Activated T-helper 2 cell treated with anti-CD3 and anti-CD28 coated beads, Interferon-gamma antibody, Interleukin-2, Interleukin-4, amounts not matched to agents 10 μg/mL and 5 μg/mL and 100 μg/mL, durations not matched to agents 14 hours and 24 hours and 36 hours (primary cell): Measurements from ENCODE around the gene KRT84. TPM values are rescaled to one million over a fixed set of nuclear protein-coding genes. Genes with fewer than 3 reads are reported as not detected.

Experiments used
- DNase-seq: peaks from one replicate; pipeline ENCODE4 v3.0.0; 2021; ENCODE audit warnings: low spot score
- H3K27ac Mint-ChIP-seq: one replicate; pipeline ENCODE4 v1.8.0; 2021; ENCODE audit warnings: mixed read lengths
- H3K27me3 Mint-ChIP-seq: one replicate; pipeline ENCODE4 v1.8.0; 2021; ENCODE audit warnings: low read depth, mixed read lengths
- H3K36me3 Mint-ChIP-seq: one replicate; pipeline ENCODE4 v1.8.0; 2021; ENCODE audit warnings: low read depth, mixed read lengths
- H3K4me1 Mint-ChIP-seq: one replicate; pipeline ENCODE4 v1.8.0; 2021; ENCODE audit warnings: low read depth, mixed read lengths
- H3K4me3 Mint-ChIP-seq: one replicate; pipeline ENCODE4 v1.8.0; 2021; ENCODE audit warnings: low read depth, mild to moderate bottlenecking, moderate library complexity, mixed read lengths
- H3K9me3 Mint-ChIP-seq: one replicate; pipeline ENCODE4 v1.8.0; 2021; ENCODE audit warnings: mixed read lengths
- intact Hi-C: fragments of 100-400 bp; cut with micrococcal nuclease; formaldehyde crosslinking; loops from one replicate; pipeline ENCODE4 v1.15.1; 2023
- total RNA-seq: library from RNA; stranded (reverse); gene quantifications from 2 replicates; pipeline ENCODE4 v1.2.3, GENCODE V29; 2022

KRT84 gene
- total RNA-seq, 1 donor from 2014 or later, result not detected

DNA sequence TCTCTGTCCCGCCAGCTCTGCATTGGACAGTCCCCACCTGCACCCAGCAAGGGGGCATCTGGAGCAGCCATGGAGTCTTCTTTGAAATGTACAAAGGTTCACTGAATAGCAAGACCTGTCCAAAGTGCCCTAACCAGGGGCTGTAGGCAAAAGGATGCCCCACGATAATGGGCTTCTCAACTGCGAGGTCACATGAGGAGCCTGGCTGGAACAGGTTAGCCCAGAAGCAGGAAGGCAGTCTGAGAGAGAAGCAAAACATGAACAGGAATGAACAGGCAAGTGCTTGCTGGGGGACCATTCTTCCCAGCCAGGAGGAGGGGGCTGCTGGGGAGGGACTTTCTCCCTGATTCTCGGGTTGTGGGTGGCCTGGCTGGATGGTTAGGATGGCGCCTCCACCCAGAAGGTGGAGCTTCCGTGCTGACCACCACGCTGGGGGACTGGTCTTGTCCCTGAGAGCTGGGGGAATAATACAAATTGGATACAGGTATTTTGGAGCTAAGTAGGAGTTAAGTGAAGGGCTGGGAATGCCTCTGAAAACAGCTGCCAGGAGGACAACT lies 25.3 kb downstream of the KRT84 start:
- DNase-seq, result no peak
- Mint-ChIP-seq H3K4me3 (no peak overlapping the region), H3K9me3 (no peaks in the 10 kb centered on the region), H3K36me3 (no peaks in the 10 kb centered on the region), H3K27me3 (no peaks in the 10 kb centered on the region), H3K27ac (no peak overlapping the region), H3K4me1 (peaks cover 2% of the 10 kb centered on the region)
- intact Hi-C loops, result no loop called here

DNA sequence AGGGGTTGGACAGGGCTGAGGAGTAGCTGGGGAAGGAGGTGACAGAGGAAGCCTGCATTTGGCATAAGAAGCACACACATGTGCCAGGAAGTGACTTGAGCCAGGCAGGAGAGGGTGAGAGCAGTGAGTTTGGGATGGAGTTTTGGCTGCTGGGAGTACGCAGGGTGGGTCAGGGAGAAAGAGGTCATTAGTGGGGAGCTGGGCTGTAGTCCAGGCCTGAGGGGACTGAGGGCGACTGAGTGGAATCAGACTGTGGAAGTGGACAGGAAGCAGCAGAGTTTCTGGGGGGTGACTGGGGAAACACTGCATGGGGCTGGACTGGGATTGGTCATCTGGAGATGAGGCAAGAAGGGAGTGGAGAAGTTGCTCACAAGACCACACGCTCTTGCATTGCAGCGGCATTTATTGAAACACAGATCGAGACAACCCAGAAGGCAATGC lies 25.8 kb downstream of the KRT84 start:
- intact Hi-C loops, result no loop called here
- no peaks in the 10 kb centered on the region for H3K9me3 Mint-ChIP-seq
- no peaks in the 10 kb centered on the region for H3K36me3 Mint-ChIP-seq
- H3K4me3 Mint-ChIP-seq, result no peak overlapping the region
- H3K27me3 Mint-ChIP-seq, result no peaks in the 10 kb centered on the region
- peaks cover 2% of the 10 kb centered on the region for H3K4me1 Mint-ChIP-seq
- H3K27ac Mint-ChIP-seq, result no peak overlapping the region
- no peak for DNase-seq

DNA sequence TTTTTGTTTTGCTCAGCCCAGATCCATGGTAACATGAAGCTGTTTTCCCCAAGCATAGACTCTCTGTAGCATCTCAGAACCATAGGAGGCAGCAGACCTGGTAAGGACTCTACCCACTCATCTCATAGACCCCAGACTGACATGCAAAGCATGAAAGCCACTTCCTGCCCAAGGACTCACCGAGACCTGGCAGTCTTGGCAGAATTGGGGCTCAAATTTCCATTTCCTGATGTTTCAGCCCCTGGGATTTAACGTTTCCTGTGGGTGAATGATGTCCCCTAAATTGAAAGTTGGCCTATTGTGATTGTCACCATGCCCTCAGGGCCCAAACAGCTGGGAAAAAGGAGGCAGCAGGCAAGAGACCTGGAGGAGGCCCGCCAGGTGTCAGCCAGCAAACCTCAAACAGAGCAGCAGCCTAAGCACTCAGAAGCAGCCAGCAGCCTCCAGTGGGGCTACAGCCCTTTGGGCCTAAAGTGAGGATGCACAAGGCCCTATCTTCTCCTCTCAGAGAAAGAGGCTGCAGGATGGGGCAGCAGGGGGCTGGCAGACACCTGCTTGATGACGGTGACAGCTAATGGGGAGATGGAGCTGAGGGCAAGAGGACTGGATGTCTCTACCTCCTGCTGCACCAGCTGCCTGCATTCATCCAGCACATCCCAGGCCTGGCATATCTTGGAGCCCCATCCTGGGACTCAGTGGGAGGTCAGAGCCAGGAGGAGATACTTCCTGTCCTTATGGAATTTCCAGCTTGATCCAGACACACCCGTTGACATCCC lies 26.7 kb downstream of the KRT84 start:
- H3K4me1 Mint-ChIP-seq, result peaks cover 2% of the 10 kb centered on the region
- H3K4me3 Mint-ChIP-seq, result no peak overlapping the region

DNA sequence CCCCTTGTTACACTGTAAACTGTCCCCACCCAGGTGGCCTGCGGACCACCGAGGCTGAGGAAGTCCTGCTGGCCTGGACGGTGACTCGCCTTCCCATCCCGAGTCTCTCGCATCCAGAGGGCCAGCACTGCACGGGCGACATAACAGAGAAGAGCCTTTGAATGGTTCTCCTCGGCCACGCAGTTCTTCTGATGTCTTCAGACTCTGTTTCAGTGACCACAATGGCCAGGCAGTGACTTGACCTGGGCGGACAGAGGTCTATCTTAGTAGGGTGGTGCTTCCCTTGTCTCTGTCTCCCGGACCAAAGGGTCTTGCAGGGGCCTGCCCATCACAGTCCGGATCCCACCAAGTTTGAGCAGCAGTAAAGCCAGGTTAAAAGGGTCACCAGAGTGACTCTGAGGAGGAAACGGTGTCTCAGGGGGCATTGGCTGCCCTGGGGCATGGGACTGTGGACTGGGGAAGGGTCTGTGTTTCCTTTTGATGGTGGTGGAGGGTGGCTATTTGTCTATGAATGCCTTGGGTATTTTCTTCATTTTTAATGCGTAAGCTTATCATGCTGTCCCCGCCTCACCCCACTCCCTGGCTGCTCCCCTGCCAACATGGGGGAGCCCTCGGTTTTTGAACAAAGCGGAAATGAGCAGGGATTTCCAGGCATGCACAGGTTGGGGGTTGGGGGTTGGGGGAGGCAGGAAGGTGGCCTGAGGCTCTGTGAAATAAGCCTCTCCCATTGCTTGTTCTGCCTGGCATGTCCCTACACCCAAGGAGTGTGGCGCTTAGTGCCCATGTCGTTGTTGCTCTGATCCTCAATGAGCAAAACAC lies 28.5 kb downstream of the KRT84 start:
- Mint-ChIP-seq H3K4me3 (no peak overlapping the region), H3K9me3 (no peaks in the 10 kb centered on the region), H3K36me3 (no peaks in the 10 kb centered on the region), H3K27me3 (peaks cover 18% of the 10 kb centered on the region), H3K27ac (no peak overlapping the region), H3K4me1 (peaks cover 2% of the 10 kb centered on the region)
- intact Hi-C loops, result no loop called here
- no peak for DNase-seq

More for the DNA sequence above, 26.7 kb downstream of the KRT84 start:
- peaks cover 7% of the 10 kb centered on the region for H3K27me3 Mint-ChIP-seq
- intact Hi-C loops, result no loop called here
- no peak for DNase-seq
- no peak overlapping the region for H3K27ac Mint-ChIP-seq
- H3K36me3 Mint-ChIP-seq, result no peaks in the 10 kb centered on the region
- no peaks in the 10 kb centered on the region for H3K9me3 Mint-ChIP-seq

DNA sequence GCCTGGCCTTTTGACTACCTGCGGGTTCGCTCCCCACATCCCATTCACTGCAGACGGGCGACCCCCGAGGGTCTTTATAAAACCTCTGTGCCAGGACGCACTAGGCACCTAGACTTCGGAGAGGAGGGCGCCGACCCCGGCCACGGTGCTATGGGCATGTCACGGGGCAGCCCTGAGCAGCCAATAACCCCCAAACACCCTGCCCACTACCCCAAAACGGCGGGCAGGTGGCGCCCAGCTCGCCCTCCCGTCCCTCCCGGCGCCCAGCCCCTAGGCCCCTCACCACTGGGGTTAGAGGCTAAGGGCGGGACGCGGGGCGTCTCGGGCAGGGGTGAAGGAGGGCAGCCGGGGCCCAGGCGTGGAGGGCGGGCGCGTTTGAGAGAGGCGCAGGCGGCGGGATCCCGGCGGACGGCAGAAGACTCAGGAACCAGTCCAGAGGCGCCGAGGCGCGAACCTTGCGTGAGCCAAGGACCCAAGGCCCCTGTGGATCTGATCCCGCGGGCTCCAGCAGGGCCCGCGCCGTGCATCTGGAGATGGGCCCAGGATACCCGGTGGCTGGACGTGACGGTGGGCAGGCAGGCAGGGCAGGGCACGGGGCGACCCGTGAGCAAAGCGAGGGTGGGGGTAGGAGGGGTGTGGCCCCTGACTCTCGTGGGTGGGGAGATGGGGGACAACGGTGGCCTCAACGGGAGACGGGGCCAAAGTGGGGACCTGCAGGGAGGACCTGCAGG lies 29.3 kb downstream of the KRT84 start:
- DNase-seq, result no peak
- H3K4me3 Mint-ChIP-seq, result no peak overlapping the region
- H3K36me3 Mint-ChIP-seq, result no peaks in the 10 kb centered on the region
- H3K27me3 Mint-ChIP-seq, result peaks cover 21% of the 10 kb centered on the region
- H3K9me3 Mint-ChIP-seq, result no peaks in the 10 kb centered on the region
- H3K27ac Mint-ChIP-seq, result no peak overlapping the region
- peaks cover 5% of the 10 kb centered on the region for H3K4me1 Mint-ChIP-seq
- intact Hi-C loops, result no loop called here

DNA sequence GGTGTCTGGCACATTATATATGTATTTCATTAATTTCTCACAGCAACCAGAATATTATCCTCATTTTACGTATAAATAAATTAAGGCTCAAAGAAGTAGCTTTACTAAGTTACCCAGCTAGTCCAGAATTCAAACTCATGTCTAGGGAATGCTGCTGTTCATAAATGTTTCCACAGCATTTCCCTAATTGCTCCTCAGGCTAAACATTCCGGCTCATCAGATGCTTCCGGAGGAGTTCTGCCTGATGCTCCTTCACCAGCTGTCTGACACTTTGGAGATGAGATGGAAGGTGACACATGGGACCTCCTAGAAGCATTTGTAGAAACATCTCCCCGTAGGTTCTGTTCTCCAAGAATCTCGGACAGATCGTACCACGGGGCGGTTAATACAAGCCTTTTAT lies 30.3 kb downstream of the KRT84 start:
- H3K4me1 Mint-ChIP-seq, result peaks cover 5% of the 10 kb centered on the region
- no peak overlapping the region for H3K4me3 Mint-ChIP-seq
- no peak overlapping the region for H3K27ac Mint-ChIP-seq
- no peaks in the 10 kb centered on the region for H3K36me3 Mint-ChIP-seq
- H3K9me3 Mint-ChIP-seq, result no peaks in the 10 kb centered on the region
- DNase-seq, result no peak
- H3K27me3 Mint-ChIP-seq, result peaks cover 21% of the 10 kb centered on the region
- intact Hi-C loops, result no loop called here

DNA sequence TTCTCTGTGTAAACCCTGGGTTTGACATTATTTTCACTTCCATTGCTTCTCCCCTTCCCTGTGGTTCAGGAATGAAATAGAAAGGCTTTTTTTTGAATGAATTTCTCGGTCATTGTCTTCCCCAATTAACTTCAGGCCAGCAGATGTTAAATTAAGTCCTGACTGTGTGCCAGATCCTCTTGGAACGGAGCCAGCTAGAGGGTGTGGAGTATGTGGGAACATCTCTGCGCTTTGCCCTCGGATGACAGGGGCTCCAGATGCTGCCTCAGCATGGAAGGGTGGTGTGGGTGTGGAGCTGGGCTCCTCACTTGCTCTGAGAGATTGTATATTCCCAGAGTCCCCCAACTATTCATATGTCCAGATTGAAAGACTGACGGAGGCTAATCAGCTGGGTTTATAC lies 31.3 kb downstream of the KRT84 start:
- Mint-ChIP-seq H3K36me3 (no peaks in the 10 kb centered on the region), H3K4me1 (peaks cover 5% of the 10 kb centered on the region), H3K9me3 (no peaks in the 10 kb centered on the region), H3K27me3 (peaks cover 21% of the 10 kb centered on the region), H3K27ac (no peak overlapping the region), H3K4me3 (no peak overlapping the region)
- DNase-seq, result no peak
- intact Hi-C loops, result no loop called here

DNA sequence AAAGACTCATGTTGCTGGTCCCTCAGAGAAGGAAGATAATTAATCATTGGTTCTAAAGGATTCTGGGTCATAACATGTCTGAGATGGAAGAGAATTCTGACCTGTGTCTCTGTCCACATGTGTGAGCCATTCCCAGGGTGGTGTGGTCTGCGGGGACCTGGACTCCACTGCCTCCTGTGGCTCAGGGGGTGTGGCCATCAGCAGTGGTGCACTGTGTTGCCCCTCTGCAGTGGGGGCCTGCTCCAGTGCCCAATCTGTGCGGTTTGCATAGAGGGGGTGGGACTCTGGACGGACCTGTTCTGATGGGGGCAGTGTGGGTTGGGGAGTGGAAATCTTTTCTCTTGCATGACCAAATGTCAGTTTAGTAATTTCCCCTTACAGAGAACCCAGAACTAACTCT lies 31.7 kb downstream of the KRT84 start:
- H3K36me3 Mint-ChIP-seq, result no peaks in the 10 kb centered on the region
- no peak overlapping the region for H3K4me3 Mint-ChIP-seq
- H3K4me1 Mint-ChIP-seq, result peaks cover 5% of the 10 kb centered on the region
- H3K27me3 Mint-ChIP-seq, result peaks cover 21% of the 10 kb centered on the region
- H3K9me3 Mint-ChIP-seq, result no peaks in the 10 kb centered on the region
- H3K27ac Mint-ChIP-seq, result no peak overlapping the region
- intact Hi-C loops, result no loop called here
- DNase-seq, result no peak

DNA sequence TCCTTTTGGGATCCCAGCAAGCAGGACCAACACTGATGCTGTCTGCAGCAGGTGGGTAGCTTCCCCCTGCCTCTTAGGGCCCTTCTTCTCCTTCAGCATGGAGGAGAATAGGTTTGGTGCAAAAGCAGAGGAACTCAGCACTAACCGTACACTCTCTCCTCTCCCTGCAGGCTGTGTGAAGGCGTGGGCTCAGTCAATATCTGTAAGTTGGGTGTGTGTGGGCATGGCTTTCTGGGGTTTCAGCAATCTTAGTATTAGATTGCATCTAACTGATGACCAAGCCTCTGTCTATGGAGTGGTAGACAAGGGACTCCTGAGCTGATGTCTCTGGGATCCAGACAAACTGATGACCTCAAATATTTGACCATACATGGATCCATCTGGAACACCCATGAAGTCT lies 32.5 kb downstream of the KRT84 start:
- no peaks in the 10 kb centered on the region for H3K36me3 Mint-ChIP-seq
- no peak overlapping the region for H3K4me3 Mint-ChIP-seq
- peaks cover 21% of the 10 kb centered on the region for H3K27me3 Mint-ChIP-seq
- no peaks in the 10 kb centered on the region for H3K9me3 Mint-ChIP-seq
- peaks cover 3% of the 10 kb centered on the region for H3K4me1 Mint-ChIP-seq
- intact Hi-C loops, result no loop called here
- no peak for DNase-seq
- no peak overlapping the region for H3K27ac Mint-ChIP-seq

DNA sequence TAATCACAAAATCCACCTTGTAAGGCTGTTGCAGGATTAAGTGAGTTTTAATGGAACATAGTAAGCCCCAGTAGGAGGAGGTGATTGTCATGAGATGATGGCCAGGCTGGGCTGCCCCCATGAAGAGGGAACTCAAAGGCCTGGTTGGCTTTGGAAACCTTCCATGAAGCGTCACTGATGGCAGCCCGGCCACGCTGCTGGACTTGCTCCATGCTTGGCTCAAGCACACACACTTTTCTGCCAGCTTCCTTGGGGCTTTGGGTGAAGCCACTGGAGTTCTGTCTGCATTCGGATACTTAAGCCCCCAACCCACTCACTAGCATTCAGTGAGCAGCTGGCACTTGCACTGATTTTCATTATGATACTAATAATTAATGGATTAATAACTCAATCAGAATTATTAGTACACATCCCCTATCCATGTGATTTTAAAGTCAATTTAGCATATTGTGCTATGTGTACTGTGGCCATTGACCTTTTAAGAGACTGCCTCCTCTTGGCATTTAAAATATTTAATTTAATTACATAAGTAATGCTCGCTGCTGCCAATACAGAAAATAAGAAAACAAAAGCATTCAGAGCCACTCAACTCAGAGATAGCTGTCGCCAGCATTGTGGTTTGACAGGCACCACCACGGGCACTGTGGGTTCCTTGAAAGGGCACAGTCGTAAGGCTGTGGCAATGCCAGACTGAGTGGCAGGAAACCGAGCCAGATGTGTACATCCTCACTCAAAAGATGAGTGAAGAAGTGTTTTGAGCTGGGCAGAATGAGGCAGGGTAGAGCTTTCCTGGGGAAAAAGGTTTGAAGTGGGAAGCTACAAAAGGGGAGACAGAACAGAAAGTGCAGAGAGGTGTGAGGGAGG lies 34.0 kb downstream of the KRT84 start:
- intact Hi-C loops, result no loop called here
- Mint-ChIP-seq H3K9me3 (no peaks in the 10 kb centered on the region), H3K4me1 (peaks cover 3% of the 10 kb centered on the region), H3K27ac (no peak overlapping the region), H3K36me3 (no peaks in the 10 kb centered on the region), H3K4me3 (no peak overlapping the region), H3K27me3 (peaks cover 21% of the 10 kb centered on the region)
- DNase-seq, result no peak

DNA sequence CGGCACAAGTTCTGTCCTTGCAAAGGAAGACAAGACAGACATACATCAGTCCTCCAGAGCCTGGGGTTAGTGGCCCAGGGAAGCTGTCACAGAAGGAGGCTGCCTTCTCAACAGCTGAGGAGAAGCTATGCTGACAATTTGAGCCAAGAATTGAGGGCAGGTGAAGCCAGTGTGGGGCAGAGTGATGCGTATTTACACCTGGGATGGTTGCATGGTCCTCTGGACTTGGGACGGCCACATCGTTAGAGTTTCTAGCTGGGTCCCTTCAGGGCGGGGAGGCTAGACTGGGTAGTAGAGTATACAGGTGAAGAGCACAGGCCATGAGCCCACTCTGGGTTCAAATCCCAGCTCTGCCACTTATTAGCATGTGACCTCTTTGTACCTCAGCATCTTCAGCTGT lies 34.7 kb downstream of the KRT84 start:
- H3K27ac Mint-ChIP-seq, result no peak overlapping the region
- peaks cover 21% of the 10 kb centered on the region for H3K27me3 Mint-ChIP-seq
- H3K9me3 Mint-ChIP-seq, result no peaks in the 10 kb centered on the region

DNA sequence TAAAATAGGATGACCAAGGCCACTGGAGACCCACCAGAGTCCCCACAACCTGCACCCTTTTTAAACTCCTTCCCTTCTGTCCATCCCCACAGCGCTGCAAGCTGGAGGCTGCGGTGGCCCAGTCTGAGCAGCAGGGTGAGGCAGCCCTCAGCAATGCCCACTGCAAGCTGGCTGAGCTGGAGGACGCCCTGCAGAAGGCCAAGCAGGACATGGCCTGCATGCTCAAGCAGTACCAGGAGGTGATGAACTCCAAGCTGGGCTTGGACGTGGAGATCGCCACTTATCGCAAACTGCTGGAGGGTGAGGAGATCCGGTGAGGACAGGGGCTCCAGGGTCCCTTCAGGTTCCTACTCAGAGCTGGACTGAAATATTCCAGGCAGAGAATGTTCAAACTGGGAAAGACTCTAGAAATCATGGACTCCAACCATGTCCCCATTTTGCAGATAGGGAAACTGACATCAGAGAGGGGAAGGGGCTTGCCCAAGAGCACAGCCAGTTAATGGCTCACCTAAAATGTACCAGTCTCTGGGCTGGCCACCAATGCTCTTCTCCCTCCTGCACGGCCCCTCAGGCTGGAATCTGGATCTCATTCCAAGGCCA lies 35.3 kb downstream of the KRT84 start:
- intact Hi-C loops, result no loop called here
- Mint-ChIP-seq H3K4me3 (no peak overlapping the region), H3K27ac (no peak overlapping the region), H3K27me3 (peaks cover 21% of the 10 kb centered on the region), H3K9me3 (no peaks in the 10 kb centered on the region), H3K4me1 (peaks cover 3% of the 10 kb centered on the region), H3K36me3 (no peaks in the 10 kb centered on the region)
- no peak for DNase-seq

More for the DNA sequence above, 34.7 kb downstream of the KRT84 start:
- intact Hi-C loops, result no loop called here
- H3K4me1 Mint-ChIP-seq, result peaks cover 3% of the 10 kb centered on the region
- no peak overlapping the region for H3K4me3 Mint-ChIP-seq
- no peak for DNase-seq
- H3K36me3 Mint-ChIP-seq, result no peaks in the 10 kb centered on the region
